Effector memory CD4-positive, alpha-beta T cell (primary cell): ENCODE measurements around the gene OR2AG2.

ENCODE experiments used
- DNase-seq, 3 donors: peaks; one replicate each; pipeline ENCODE4 v3.0.0-alpha.2; 2020
- H3K27ac ChIP-seq: 2 replicates; pipeline ENCODE4 v1.7.0; 2013; ENCODE audit warnings: mild to moderate bottlenecking, low read length, moderate library complexity; ENCODE audit not compliant: insufficient read depth, poor library complexity, severe bottlenecking
- H3K27me3 ChIP-seq: replicated peaks from 2 replicates; pipeline ENCODE4 v1.7.0; 2013; ENCODE audit warnings: mild to moderate bottlenecking, low read length; ENCODE audit not compliant: insufficient read depth, control insufficient read depth, poor library complexity, severe bottlenecking
- H3K36me3 ChIP-seq: 2 replicates; pipeline ENCODE4 v1.7.0; 2013; ENCODE audit warnings: mild to moderate bottlenecking, low read length, moderate library complexity; ENCODE audit not compliant: control insufficient read depth, insufficient read depth
- H3K4me1 ChIP-seq: 2 replicates; pipeline ENCODE4 v1.7.0; 2013; ENCODE audit warnings: low read length, mild to moderate bottlenecking; ENCODE audit not compliant: control insufficient read depth, insufficient read depth, poor library complexity, severe bottlenecking
- H3K4me3 ChIP-seq: 2 replicates; pipeline ENCODE4 v1.7.0; 2013; ENCODE audit warnings: low read length, low read depth, mild to moderate bottlenecking; ENCODE audit not compliant: insufficient read depth, poor library complexity, severe bottlenecking
- H3K9me3 ChIP-seq: 2 replicates; pipeline ENCODE4 v1.7.0; 2013; ENCODE audit warnings: mild to moderate bottlenecking, low read length, moderate library complexity; ENCODE audit not compliant: control insufficient read depth

The OR2AG2 gene

GRCh38 chr11:6742260-6742659 lies 29.5 kb downstream of the OR2AG2 start:
- H3K27me3 ChIP-seq: no peaks in the 10 kb centered on the region
- no peaks in the 10 kb centered on the region for H3K36me3 ChIP-seq
- peak overlapping the region; percentile 79 for H3K27ac ChIP-seq
- no peaks in the 10 kb centered on the region for H3K9me3 ChIP-seq
- H3K4me1 ChIP-seq: peaks cover 28% of the 10 kb centered on the region
- DNase-seq: no peak
- peak overlapping the region; percentile 69 for H3K4me3 ChIP-seq

GRCh38 chr11:6738590-6738989 lies 33.2 kb downstream of the OR2AG2 start:
- Histone ChIP-seq H3K27ac (peak overlapping the region; percentile 15), H3K27me3 (no peaks in the 10 kb centered on the region), H3K36me3 (no peaks in the 10 kb centered on the region), H3K9me3 (no peaks in the 10 kb centered on the region), H3K4me3 (no peak overlapping the region), H3K4me1 (peaks cover 44% of the 10 kb centered on the region)
- no peak for DNase-seq

DNA sequence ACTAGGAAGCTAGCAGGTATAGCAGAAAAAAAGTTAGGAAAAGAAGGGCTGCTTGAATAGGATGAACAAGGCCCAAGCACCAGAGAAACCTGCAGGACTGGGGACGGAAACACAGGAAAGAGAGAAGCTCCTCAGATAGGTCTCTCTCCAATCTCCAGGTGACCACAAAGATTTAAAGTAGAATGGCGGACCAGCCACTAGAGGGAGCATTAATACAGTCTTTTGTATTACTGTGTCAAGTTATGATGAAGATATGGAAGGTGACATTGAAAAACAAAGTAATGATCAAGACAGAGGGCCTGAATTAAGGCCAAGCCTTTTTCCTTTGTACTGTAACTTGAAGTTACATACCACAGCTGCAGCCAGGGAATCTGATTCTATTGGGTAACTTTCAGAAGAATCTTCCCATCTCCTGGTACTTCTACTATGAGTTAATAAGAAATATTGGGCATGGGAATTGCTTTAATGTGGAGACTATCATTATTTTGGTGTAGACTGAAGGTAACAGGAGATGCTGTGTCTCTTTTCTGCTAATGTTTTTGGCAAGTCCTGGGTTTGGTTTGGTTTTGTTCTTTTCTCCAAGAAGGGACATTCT lies 33.8 kb downstream of the OR2AG2 start:
- no peaks in the 10 kb centered on the region for H3K27me3 ChIP-seq
- H3K27ac ChIP-seq: peak overlapping the region; percentile 58
- peak; percentile 26 to 57 (median 33) for DNase-seq
- H3K4me1 ChIP-seq: peaks cover 50% of the 10 kb centered on the region
- no peak overlapping the region for H3K4me3 ChIP-seq
- no peaks in the 10 kb centered on the region for H3K9me3 ChIP-seq
- no peaks in the 10 kb centered on the region for H3K36me3 ChIP-seq

GRCh38 chr11:6736495-6737121 lies 35.2 kb downstream of the OR2AG2 start:
- no peaks in the 10 kb centered on the region for H3K9me3 ChIP-seq
- H3K36me3 ChIP-seq: no peaks in the 10 kb centered on the region
- H3K27me3 ChIP-seq: no peaks in the 10 kb centered on the region
- H3K27ac ChIP-seq: peak overlapping the region; percentile 58
- H3K4me1 ChIP-seq: peaks cover 51% of the 10 kb centered on the region
- H3K4me3 ChIP-seq: no peak overlapping the region
- DNase-seq: no peak

- Histone ChIP-seq H3K27me3 (no peaks in the 10 kb centered on the region), H3K9me3 (no peaks in the 10 kb centered on the region), H3K36me3 (no peaks in the 10 kb centered on the region), H3K4me3 (no peak overlapping the region), H3K4me1 (peaks cover 51% of the 10 kb centered on the region), H3K27ac (peak overlapping the region; percentile 58)
- no peak for DNase-seq
Measured at GRCh38 chr11:6735306-6735705, 36.5 kb downstream of the OR2AG2 start.

GRCh38 chr11:6734616-6735015 lies 37.2 kb downstream of the OR2AG2 start:
- no peaks in the 10 kb centered on the region for H3K36me3 ChIP-seq
- no peaks in the 10 kb centered on the region for H3K9me3 ChIP-seq
- DNase-seq: no peak
- peak overlapping the region; percentile 58 for H3K27ac ChIP-seq
- H3K27me3 ChIP-seq: no peaks in the 10 kb centered on the region
- peaks cover 51% of the 10 kb centered on the region for H3K4me1 ChIP-seq
- no peak overlapping the region for H3K4me3 ChIP-seq

- Histone ChIP-seq H3K4me1 (peaks cover 49% of the 10 kb centered on the region), H3K9me3 (no peaks in the 10 kb centered on the region), H3K27ac (peak overlapping the region; percentile 59), H3K4me3 (no peak overlapping the region), H3K27me3 (no peaks in the 10 kb centered on the region), H3K36me3 (no peaks in the 10 kb centered on the region)
- DNase-seq: peak in 1 of 3 donors; percentile 9
Measured at GRCh38 chr11:6733326-6734275, 38.2 kb downstream of the OR2AG2 start.

DNA sequence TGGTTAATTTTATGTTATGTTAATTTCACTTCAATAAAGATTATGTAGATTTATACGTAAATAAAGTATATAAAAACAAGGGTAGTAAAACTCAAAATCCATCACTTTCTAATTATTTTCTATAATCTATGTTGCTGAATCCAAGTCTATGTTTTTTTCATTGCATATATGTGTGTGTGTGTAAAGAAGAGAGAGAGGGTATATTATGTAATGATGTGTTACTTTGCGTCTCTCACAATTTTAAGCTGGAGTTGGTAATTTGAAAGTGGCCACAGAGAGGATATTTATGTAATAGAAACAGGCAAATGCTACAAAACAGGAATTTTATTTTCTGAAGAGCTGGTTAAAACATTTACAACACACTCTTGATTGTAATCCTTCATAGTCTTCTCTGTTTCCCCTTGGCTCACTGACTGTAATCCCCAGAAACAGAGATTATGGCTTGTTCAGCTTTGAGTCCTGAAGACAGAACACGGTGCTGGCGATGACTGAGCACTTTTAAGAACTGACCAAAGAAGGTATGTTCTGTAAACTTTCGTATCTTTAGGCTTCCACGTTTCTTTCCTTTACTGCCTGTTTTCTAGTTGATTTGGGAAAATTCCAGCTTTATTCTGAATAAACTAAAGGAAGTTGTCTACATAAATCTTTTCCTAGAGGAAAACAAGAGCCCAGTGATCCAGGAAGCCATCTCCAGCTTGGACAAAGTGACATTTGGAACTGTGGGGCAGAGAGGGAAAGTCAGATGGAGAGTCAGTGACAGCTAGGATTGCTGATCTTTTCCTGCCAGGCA lies 43.6 kb downstream of the OR2AG2 start:
- H3K9me3 ChIP-seq: no peaks in the 10 kb centered on the region
- H3K4me3 ChIP-seq: no peak overlapping the region
- no peaks in the 10 kb centered on the region for H3K27me3 ChIP-seq
- H3K27ac ChIP-seq: no peak overlapping the region
- peaks cover 7% of the 10 kb centered on the region for H3K36me3 ChIP-seq
- H3K4me1 ChIP-seq: peaks cover 21% of the 10 kb centered on the region
- no peak for DNase-seq

- Histone ChIP-seq H3K9me3 (no peaks in the 10 kb centered on the region), H3K27me3 (no peaks in the 10 kb centered on the region), H3K36me3 (peaks cover 18% of the 10 kb centered on the region), H3K4me1 (peaks cover 37% of the 10 kb centered on the region), H3K4me3 (no peak overlapping the region), H3K27ac (no peak overlapping the region)
- no peak for DNase-seq
Measured at GRCh38 chr11:6725386-6725896, 46.3 kb downstream of the OR2AG2 start.
